Glutamatergic neuron (in vitro differentiated cells): ENCODE data around the gene PLAAT3. TPM values are rescaled to one million over a fixed set of nuclear protein-coding genes. Genes with fewer than 3 reads are reported as not detected.
"Not testable (repeated sequence)": the region's sequence is repeated elsewhere in the genome, so short reads cannot be mapped to it uniquely, and the experiment has no call there.

Source experiments
- DNase-seq: peaks from one replicate; pipeline ENCODE4 v3.0.0; 2022
- H3K27ac Mint-ChIP-seq: one replicate; pipeline ENCODE4 v1.8.0; 2020; ENCODE audit warnings: mild to moderate bottlenecking, mixed read lengths, inconsistent platforms; ENCODE audit not compliant: unreplicated experiment
- H3K27me3 Mint-ChIP-seq: one replicate; pipeline ENCODE4 v1.8.0; 2020; ENCODE audit warnings: mild to moderate bottlenecking, moderate library complexity, mixed read lengths, inconsistent platforms; ENCODE audit not compliant: unreplicated experiment
- H3K36me3 Mint-ChIP-seq: one replicate; pipeline ENCODE4 v1.8.0; 2020; ENCODE audit warnings: mild to moderate bottlenecking, mixed read lengths, inconsistent platforms; ENCODE audit not compliant: unreplicated experiment
- H3K4me1 Mint-ChIP-seq: one replicate; pipeline ENCODE4 v1.8.0; 2020; ENCODE audit warnings: mild to moderate bottlenecking, low read depth, mixed read lengths, inconsistent platforms; ENCODE audit not compliant: unreplicated experiment
- H3K4me3 Mint-ChIP-seq: one replicate; pipeline ENCODE4 v1.8.0; 2020; ENCODE audit warnings: mild to moderate bottlenecking, mixed read lengths, inconsistent platforms; ENCODE audit not compliant: unreplicated experiment
- H3K9me3 Mint-ChIP-seq: one replicate; pipeline ENCODE4 v1.8.0; 2020; ENCODE audit warnings: mild to moderate bottlenecking, moderate library complexity, mixed read lengths, inconsistent platforms; ENCODE audit not compliant: unreplicated experiment
- total RNA-seq: library from RNA; stranded (reverse); fragmentation: NEBNext Ultra II Directional; extraction: Animal tissue kit (Norgen Biotek cat#: 25700); gene quantifications from one replicate; pipeline ENCODE4 v1.2.1, GENCODE V29; 2021; ENCODE audit not compliant: unreplicated experiment
- TF ChIP-seq, protein P1 (sequence below): fragments of 200-600 bp; sonication (generic); IDR thresholded peaks from one replicate; pipeline ENCODE4 v1.5.0; 2021; ENCODE audit not compliant: partially characterized antibody, unreplicated experiment

The PLAAT3 gene
- total RNA-seq, 1 donor from 2014 or later, result 43.6 TPM

DNA sequence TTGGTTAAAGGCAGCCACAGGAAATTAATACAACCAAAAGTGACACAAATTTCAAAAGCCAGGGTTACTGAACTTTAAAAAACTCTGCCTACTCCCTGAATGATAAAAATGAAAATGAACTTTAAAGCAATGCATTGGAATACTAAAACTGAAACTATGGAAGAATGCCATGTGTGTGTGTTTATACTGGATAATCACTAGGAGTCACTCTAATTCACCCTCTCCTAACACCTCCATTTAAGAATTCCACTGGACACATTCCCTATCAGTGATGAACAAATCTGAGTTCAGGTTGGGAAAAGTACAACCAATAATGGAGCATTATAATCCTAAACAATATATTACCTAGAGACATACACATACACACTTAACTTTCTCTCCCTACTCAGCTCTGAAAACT is 27.5 kb upstream of the PLAAT3 start:
- no peak overlapping the region for H3K4me3 Mint-ChIP-seq
- no peaks in the 10 kb centered on the region for H3K27me3 Mint-ChIP-seq
- no peaks in the 10 kb centered on the region for H3K4me1 Mint-ChIP-seq
- H3K36me3 Mint-ChIP-seq, result no peaks in the 10 kb centered on the region
- TF ChIP-seq, protein P1, sequence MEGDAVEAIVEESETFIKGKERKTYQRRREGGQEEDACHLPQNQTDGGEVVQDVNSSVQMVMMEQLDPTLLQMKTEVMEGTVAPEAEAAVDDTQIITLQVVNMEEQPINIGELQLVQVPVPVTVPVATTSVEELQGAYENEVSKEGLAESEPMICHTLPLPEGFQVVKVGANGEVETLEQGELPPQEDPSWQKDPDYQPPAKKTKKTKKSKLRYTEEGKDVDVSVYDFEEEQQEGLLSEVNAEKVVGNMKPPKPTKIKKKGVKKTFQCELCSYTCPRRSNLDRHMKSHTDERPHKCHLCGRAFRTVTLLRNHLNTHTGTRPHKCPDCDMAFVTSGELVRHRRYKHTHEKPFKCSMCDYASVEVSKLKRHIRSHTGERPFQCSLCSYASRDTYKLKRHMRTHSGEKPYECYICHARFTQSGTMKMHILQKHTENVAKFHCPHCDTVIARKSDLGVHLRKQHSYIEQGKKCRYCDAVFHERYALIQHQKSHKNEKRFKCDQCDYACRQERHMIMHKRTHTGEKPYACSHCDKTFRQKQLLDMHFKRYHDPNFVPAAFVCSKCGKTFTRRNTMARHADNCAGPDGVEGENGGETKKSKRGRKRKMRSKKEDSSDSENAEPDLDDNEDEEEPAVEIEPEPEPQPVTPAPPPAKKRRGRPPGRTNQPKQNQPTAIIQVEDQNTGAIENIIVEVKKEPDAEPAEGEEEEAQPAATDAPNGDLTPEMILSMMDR, result no peak
- H3K27ac Mint-ChIP-seq, result no peak overlapping the region
- no peaks in the 10 kb centered on the region for H3K9me3 Mint-ChIP-seq
- no peak for DNase-seq

DNA sequence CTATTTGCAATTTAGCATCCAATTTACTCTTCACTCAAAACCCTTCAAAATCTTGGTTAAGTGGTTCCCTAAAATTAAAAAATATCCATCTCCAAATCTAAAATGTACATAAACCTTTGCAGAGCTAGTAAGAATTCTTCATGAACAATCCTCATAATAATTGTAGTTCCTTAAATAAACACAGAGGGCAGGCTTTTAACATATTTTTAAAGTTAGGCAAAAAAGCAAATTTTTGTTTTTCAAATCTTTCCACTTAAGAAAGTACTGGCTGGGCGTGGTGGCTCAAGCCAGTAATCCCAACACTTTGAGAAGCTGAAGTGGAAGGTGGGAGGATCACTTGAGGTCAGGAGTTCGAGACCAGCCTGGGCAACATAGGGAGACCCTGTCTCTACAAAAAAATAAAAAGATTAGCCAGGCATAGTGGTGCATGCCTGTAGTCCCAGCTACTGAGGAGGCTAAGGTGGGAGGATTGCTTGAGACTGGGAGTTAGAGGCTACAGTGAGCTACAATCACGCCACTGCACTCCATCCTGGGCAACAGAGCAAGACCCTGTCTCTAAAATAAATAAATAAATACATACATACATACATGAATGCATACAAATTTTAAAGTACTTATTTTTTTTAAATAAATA is 25.1 kb upstream of the PLAAT3 start:
- no peak for DNase-seq
- H3K4me1 Mint-ChIP-seq, result peaks cover 1% of the 10 kb centered on the region
- TF ChIP-seq, protein P1, result peak; percentile 79
- no peaks in the 10 kb centered on the region for H3K36me3 Mint-ChIP-seq
- H3K27me3 Mint-ChIP-seq, result no peaks in the 10 kb centered on the region
- H3K27ac Mint-ChIP-seq, result no peak overlapping the region
- no peaks in the 10 kb centered on the region for H3K9me3 Mint-ChIP-seq
- no peak overlapping the region for H3K4me3 Mint-ChIP-seq

DNA sequence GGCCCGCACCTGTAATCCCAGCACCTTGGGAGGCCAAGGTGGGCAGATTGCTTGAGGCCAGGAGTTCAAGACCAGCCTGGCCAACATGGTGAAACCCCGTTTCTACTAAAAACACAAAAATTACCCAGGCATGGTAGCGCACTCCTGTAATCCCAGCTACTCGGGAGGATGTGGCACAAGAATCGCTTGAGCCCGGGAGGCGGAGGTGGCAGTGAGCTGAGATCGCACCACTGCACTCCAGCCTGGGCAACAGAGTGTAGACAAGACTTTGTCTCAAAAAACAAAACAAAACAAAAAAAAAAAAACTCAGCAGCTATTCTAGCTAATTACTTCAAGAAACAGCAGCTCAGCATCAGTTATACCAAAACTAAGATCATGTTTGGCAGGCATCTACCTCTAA is 24.2 kb upstream of the PLAAT3 start:
- not testable (repeated sequence) for H3K27me3 Mint-ChIP-seq

DNA sequence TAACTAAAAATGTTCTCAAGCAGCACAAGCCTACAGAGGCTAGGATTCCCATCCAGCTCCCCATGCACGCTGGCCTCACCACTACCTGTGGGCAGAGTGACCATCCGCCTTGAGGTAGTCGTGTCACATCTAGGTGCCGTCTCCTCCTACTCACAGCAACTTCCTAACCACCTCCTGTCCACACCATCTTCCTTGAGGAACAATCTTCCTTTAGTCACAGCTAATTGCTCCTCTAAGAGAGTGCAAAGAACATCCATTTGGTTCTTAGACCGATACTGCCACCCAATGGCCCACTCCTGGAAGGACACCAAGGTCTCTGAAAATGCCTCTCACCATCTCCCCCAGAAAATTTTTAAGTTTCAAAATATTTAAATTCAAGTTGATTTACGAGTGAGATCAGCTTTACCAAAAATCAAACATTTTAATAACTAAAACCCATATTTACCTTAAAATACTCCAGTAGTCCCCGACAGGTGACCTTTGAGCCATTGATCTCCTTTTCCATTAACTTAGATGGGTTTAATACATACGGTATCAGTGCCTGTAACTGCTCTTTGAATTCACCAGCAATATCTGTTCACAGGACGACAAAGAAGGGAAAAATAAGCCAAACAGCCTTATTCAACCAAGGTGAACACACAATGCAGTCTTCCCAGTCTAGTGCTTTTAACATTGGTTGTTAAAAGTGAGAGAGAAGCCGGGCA is 21.7 kb upstream of the PLAAT3 start:
- no peaks in the 10 kb centered on the region for H3K9me3 Mint-ChIP-seq
- peaks cover 1% of the 10 kb centered on the region for H3K4me1 Mint-ChIP-seq
- H3K36me3 Mint-ChIP-seq, result peaks cover 2% of the 10 kb centered on the region
- DNase-seq, result peak; percentile 74
- H3K27me3 Mint-ChIP-seq, result peaks cover 2% of the 10 kb centered on the region
- TF ChIP-seq, protein P1, result peak; percentile 75
- H3K4me3 Mint-ChIP-seq, result no peak overlapping the region
- no peak overlapping the region for H3K27ac Mint-ChIP-seq

More for the DNA sequence above, 24.2 kb upstream of the PLAAT3 start:
- not testable (repeated sequence) for H3K36me3 Mint-ChIP-seq, H3K4me3 Mint-ChIP-seq, H3K27ac Mint-ChIP-seq, H3K4me1 Mint-ChIP-seq, DNase-seq, H3K9me3 Mint-ChIP-seq

DNA sequence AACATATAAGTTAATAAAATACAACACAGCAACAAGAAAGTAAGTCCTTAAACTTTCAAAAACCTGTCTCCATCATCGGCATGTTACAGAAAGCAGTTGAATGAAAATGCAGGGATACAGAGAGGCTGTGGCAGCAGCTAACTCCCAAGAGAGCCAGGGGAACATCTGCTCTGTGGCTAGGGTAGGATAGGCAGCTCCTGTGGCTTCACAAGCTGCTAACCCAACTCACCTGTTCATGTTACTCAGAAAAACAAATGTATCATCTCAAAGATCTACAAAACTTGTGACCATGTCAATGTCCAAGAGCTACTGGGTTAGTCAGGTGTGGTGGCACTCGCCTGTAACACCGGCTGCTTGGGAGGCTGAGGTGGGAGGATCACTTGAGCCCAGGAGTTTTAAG is 15.2 kb upstream of the PLAAT3 start:
- DNase-seq, result no peak
- TF ChIP-seq, protein P1, result no peak
- Mint-ChIP-seq H3K27ac (no peak overlapping the region), H3K27me3 (peaks cover 2% of the 10 kb centered on the region), H3K4me1 (peaks cover 5% of the 10 kb centered on the region), H3K36me3 (peaks cover 3% of the 10 kb centered on the region), H3K4me3 (no peak overlapping the region), H3K9me3 (no peaks in the 10 kb centered on the region)
